Measurements from ENCODE around the gene MALRD1.

- TF ChIP-seq CTCF (IDR thresholded peaks at IDR 0.05): no peak
- TF ChIP-seq POLR2A (IDR thresholded peaks at IDR 0.05): no peak
These were observed 403.3 kb downstream of the MALRD1 start for GRCh38 chr10:19451937-19452336.

All from body of pancreas (tissue), 4 donors.